Measurements from ENCODE around the gene SNX14.

GRCh38 chr6:85537055-85537494, 56.6 kb downstream of the SNX14 start:
- TF ChIP-seq CTCF (IDR thresholded peaks at IDR 0.05) (peak in 2 of 3 donors; percentile 10 to 28), POLR2A (IDR thresholded peaks at IDR 0.05) (no peak)

All from ovary (tissue), 3 donors.